Measurements from ENCODE around the gene GCSAML.
A peak's percentile ranks its signal among the peaks of the same experiment; 100 is the strongest.

Gene GCSAML

DNA sequence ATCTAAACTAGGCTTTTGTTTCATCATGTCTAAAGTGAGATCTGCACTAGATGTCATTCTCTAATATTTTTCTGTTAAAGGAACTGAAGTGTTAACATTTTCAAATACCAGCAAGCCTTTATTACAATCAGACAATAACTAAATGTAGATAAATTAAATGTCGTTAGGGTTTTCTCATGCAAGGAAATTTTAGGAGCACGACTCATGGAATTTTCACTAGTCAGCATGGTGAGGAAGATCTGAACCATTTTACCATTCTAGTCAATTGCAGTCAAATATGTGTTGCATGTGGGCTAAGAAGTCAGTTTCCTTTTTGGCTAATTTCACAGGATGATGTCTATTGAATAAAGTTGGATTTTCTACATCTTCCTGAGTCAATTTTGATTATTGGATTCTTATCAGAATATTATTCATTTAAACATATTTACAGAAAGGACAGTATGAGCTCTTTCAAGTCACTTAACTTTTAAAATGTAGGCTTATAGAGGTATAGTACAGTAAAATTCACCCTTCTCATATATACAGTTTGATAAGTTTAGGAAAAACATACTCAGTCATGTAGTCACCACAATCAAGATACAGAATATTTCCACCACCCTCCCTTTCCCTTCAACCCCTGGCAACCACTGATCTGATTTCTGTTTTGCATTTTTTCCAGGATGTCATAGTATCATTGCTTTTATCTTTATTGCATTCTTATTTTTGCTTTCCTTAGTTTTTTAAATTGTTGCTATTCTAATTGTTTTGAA lies 9.2 kb downstream of the GCSAML start:
- ChIA-PET POLR2A (no interaction called here), CTCF (no interaction called here)
- TF ChIP-seq, protein P1, sequence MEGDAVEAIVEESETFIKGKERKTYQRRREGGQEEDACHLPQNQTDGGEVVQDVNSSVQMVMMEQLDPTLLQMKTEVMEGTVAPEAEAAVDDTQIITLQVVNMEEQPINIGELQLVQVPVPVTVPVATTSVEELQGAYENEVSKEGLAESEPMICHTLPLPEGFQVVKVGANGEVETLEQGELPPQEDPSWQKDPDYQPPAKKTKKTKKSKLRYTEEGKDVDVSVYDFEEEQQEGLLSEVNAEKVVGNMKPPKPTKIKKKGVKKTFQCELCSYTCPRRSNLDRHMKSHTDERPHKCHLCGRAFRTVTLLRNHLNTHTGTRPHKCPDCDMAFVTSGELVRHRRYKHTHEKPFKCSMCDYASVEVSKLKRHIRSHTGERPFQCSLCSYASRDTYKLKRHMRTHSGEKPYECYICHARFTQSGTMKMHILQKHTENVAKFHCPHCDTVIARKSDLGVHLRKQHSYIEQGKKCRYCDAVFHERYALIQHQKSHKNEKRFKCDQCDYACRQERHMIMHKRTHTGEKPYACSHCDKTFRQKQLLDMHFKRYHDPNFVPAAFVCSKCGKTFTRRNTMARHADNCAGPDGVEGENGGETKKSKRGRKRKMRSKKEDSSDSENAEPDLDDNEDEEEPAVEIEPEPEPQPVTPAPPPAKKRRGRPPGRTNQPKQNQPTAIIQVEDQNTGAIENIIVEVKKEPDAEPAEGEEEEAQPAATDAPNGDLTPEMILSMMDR (IDR thresholded peaks at IDR 0.05; ENCODE audit: control extremely low read depth, extremely low read depth, low read depth, missing control alignments), result no peak
- DNase-seq (ENCODE audit: extremely low spot score), result no peak

DNA sequence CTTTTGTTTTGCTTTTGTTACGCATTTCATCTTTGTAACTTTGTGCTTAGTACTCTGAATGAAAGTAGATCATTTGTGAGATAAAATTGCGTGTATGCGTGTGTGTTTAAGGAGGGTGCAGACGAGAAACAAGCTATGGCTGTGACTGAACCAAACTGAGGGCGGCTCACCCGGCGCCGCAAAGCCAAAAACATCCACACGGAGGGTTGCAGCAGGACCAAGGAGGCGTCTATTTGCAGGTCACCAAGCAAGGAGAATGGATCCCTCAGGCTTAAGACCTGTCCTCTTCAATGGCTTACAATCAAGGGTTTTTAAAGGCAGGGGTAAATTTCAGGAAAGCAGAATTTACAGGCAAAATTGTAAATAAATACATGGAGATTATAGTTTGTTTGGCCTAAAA lies 12.8 kb downstream of the GCSAML start:
- DNase-seq (ENCODE audit: extremely low spot score), result no peak
- POLR2A ChIA-PET, result no interaction called here
- CTCF ChIA-PET, result interaction anchor here (1.3 to 1.4 kb wide), 2 partner anchors 12 to 19 kb away, joined by 3 to 5 read pairs; no protein-coding TSS in a partner anchor
- TF ChIP-seq, protein P1 (IDR thresholded peaks at IDR 0.05; ENCODE audit: control extremely low read depth, extremely low read depth, low read depth, missing control alignments), result no peak

DNA sequence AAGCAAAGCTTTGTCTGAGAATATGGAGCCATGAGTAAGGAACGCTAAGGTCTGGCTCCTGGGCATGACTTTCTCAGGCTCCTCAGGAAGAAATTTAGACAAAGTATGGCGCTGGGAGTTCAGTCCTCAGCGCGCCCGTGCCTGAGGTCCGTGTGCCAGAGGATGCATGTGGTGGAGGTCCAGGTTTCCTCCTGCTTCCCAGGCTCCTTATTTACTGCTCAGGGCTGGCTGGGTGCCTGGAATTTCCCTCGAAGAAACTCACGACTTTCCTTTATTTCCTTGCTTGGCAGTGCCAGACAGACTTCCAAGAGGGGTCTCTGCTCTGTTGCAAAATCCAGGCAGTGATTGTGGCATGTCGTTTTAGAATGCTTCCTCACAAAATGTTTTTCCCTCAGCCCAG lies 13.3 kb downstream of the GCSAML start:
- no peak for DNase-seq (ENCODE audit: extremely low spot score)
- TF ChIP-seq, protein P1 (IDR thresholded peaks at IDR 0.05; ENCODE audit: control extremely low read depth, extremely low read depth, low read depth, missing control alignments), result no peak
- ChIA-PET CTCF (interaction anchor here (1.3 to 1.4 kb wide), 2 partner anchors 12 to 20 kb away, joined by 3 to 5 read pairs; no protein-coding TSS in a partner anchor), POLR2A (no interaction called here)

DNA sequence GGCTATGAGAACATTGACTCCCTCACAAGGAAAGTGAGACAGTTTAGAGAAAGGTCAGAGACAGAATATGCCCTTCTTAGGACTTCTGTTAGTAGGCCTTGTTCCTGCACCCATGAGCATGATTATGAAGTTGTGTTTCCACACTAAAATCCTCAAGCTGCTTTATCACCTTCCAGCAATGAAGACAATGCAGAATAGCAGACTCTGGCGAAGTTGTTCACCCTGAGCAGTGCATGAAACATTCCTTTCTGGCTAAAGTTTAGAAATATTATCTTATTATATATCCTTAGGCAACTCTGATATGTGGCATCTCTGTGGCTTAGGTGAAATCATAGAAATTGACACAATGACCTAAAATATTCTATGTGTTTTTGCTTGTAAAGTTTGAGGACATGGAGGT lies 25.3 kb downstream of the GCSAML start:
- ChIA-PET CTCF (no interaction called here), POLR2A (no interaction called here)
- TF ChIP-seq, protein P1 (IDR thresholded peaks at IDR 0.05; ENCODE audit: control extremely low read depth, extremely low read depth, low read depth, missing control alignments), result no peak
- DNase-seq (ENCODE audit: extremely low spot score), result no peak

DNA sequence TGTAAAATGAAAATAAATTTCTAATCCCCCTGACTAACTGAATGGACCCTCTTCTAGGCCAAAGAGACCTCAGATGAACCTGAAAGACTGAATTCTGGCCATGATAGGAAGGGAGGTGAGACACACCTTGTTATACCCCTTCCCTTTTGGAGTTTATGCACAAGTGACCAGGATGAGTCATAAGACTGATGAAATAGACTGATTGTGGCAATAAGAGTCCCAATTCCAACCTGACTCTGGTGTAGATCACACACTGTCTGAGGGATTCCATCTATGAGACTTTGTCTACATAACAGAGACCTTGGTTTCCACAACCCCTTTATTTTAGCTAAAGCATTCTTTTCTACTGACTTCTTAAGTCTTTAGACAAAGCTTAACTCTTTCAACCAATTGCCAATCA lies 25.7 kb downstream of the GCSAML start:
- TF ChIP-seq, protein P1 (IDR thresholded peaks at IDR 0.05; ENCODE audit: control extremely low read depth, extremely low read depth, low read depth, missing control alignments), result no peak
- CTCF ChIA-PET, result no interaction called here
- DNase-seq (ENCODE audit: extremely low spot score), result no peak

DNA sequence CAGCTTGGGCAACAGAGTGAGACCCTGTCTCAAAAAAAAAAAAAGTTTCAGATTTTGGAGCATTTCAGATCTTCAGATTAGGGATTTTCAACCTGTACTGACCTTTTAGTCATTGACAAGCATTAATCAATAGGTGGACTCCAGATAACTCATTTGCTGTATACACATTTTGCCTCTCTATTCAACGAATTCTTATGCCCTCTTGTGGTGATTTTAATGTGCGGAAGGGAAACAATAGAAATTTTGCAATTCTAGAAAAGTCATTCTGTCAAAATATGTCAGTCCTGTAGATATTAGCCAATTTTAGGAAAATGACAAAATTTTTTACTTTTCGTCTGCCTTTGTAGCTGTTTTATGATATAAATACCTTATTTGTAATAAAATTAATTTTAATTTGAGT lies 27.6 kb downstream of the GCSAML start:
- TF ChIP-seq, protein P1 (IDR thresholded peaks at IDR 0.05; ENCODE audit: control extremely low read depth, extremely low read depth, low read depth, missing control alignments), result peak; percentile 42
- ChIA-PET CTCF (interaction anchor here (0.7 to 1.8 kb wide), 2 partner anchors 12 to 187 kb away, joined by 3 read pairs; partner anchors contain the start of gene OR2G2), POLR2A (no interaction called here)
- DNase-seq (ENCODE audit: extremely low spot score), result peak; percentile 15

More for the DNA sequence above, 25.7 kb downstream of the GCSAML start:
- POLR2A ChIA-PET, result no interaction called here
